Measurements from ENCODE around the gene AIG1.
"Not testable (repeated sequence)": the region's sequence is repeated elsewhere in the genome, so short reads cannot be mapped to it uniquely, and the experiment has no call there.

The AIG1 gene

DNA sequence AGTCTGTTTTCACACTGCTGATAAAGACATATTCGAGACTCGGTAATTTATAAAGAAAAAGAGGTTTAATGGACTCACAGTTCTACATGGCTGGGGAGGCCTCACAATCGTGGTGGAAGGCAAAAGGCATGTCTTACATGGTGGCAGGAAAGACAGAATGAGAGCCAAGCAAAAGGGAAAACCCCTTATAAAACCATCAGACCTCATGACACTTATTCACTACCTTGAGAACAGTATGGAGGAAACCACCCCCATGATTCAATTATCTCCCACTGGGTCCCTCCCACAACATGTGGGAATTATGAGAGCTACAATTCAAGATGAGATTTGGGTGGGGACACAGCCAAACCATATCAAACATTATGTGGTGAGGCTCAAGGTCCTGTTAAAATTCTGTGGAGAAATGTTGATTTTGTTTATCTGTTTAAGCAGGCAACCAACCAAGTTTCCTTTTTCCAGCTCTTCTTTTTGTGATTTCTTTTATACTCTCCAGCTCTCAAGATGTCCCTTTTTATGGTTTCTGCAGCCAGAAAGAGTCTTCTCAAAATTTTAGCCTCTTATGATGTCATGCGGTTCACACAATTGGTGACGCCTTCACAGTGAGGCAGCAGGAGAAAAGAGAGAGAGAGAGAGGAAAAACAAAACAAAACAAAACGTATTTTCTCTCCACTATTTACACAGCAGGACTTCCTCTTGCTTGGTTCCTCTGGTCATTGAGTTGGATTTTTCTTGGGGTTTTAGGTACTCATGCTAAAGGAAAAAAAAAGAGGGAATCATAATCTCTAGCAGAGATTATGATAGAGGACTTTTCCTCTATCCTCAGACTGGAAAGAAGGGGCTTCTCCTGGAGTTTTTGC, 18.0 kb downstream of the AIG1 start:
- Histone ChIP-seq H3K4me3 (ENCODE audit: control insufficient read depth in 1 of 7, extremely low read depth in 1 of 7, insufficient read depth in 4 of 7, low read depth in 2 of 7, low read length in 6 of 7) (no peak overlapping the region), H3K27me3 (replicated peaks in 2 of 5; ENCODE audit: control insufficient read depth in 4 of 5, insufficient read depth in 5 of 5, low read length in 4 of 5) (no peaks in the 10 kb centered on the region), H3K9me3 (ENCODE audit: control extremely low read depth in 1 of 5, control insufficient read depth in 4 of 5, insufficient read depth in 2 of 5, low read depth in 1 of 5, low read length in 4 of 5) (peaks cover 0 to 16% (median 0%) of the 10 kb centered on the region in 5 experiments), H3K27ac (ENCODE audit: insufficient read depth in 1 of 2, low read depth in 1 of 2, low read length in 2 of 2, poor library complexity in 1 of 2, severe bottlenecking in 2 of 2) (no peak overlapping the region), H3K36me3 (ENCODE audit: control insufficient read depth in 4 of 4, insufficient read depth in 4 of 4, low read length in 3 of 4) (peaks cover 0 to 2% (median 0%) of the 10 kb centered on the region in 4 experiments), H3K4me1 (ENCODE audit: control extremely low read depth in 1 of 4, control insufficient read depth in 4 of 4, insufficient read depth in 4 of 4, low read length in 3 of 4) (no peaks in the 10 kb centered on the region)
- CTCF ChIA-PET: no interaction called here
- DNase-seq: no peak
- WGBS (ENCODE audit: insufficient coverage): 94% methylated on average over 2 of the region's 6 CpGs
- POLR2A ChIA-PET: no interaction called here

DNA sequence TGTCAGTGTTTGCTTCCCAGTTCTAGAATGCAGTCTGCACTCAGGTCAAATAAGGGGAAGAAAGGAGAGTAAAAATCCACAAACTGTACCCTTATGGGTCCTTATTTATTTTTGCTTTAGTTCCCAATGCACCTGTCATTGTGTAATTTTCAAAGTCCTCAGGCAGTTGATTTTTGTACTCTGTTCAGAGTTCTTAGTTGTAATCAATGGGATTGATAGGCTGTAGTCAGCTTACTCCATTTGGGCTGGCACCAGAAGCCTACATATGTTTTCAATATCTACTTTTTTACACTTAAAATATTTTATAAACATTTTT, 18.6 kb downstream of the AIG1 start:
- ChIA-PET POLR2A (no interaction called here), CTCF (no interaction called here)
- no peak for DNase-seq
- H3K27ac ChIP-seq (ENCODE audit: insufficient read depth in 1 of 2, low read depth in 1 of 2, low read length in 2 of 2, poor library complexity in 1 of 2, severe bottlenecking in 2 of 2): no peak overlapping the region
- H3K4me3 ChIP-seq (ENCODE audit: control insufficient read depth in 1 of 7, extremely low read depth in 1 of 7, insufficient read depth in 4 of 7, low read depth in 2 of 7, low read length in 6 of 7): no peak overlapping the region
- peaks cover 0 to 10% (median 0%) of the 10 kb centered on the region in 5 experiments for H3K9me3 ChIP-seq (ENCODE audit: control extremely low read depth in 1 of 5, control insufficient read depth in 4 of 5, insufficient read depth in 2 of 5, low read depth in 1 of 5, low read length in 4 of 5)
- H3K27me3 ChIP-seq (replicated peaks in 2 of 5; ENCODE audit: control insufficient read depth in 4 of 5, insufficient read depth in 5 of 5, low read length in 4 of 5): no peaks in the 10 kb centered on the region
- peaks cover 0 to 2% (median 0%) of the 10 kb centered on the region in 4 experiments for H3K36me3 ChIP-seq (ENCODE audit: control insufficient read depth in 4 of 4, insufficient read depth in 4 of 4, low read length in 3 of 4)
- no peaks in the 10 kb centered on the region for H3K4me1 ChIP-seq (ENCODE audit: control extremely low read depth in 1 of 4, control insufficient read depth in 4 of 4, insufficient read depth in 4 of 4, low read length in 3 of 4)

DNA sequence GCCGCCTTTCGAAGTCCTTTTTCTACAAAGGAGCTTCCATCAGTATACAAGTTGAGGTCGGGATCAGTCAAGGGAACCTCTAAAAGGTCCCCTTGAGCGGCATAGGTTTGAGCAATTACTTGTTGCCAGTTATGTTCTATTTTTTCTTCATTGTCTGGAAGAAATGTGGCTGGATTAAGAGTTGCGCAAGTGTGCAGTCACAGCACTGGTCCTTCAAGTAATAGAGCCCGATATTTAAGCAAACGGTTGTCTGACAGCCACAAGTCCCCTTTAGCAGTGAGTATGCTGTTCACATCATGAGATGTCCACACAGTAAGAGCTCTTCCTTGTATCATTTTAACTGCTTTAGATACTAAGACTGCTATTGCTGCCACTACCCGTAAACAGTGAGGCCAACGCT, 21.6 kb downstream of the AIG1 start:
- H3K4me3 ChIP-seq (ENCODE audit: control insufficient read depth in 1 of 7, extremely low read depth in 1 of 7, insufficient read depth in 4 of 7, low read depth in 2 of 7, low read length in 6 of 7); DNase-seq; H3K27me3 ChIP-seq (replicated peaks in 2 of 5; ENCODE audit: control insufficient read depth in 4 of 5, insufficient read depth in 5 of 5, low read length in 4 of 5); H3K27ac ChIP-seq (ENCODE audit: insufficient read depth in 1 of 2, low read depth in 1 of 2, low read length in 2 of 2, poor library complexity in 1 of 2, severe bottlenecking in 2 of 2); POLR2A ChIA-PET; H3K36me3 ChIP-seq (ENCODE audit: control insufficient read depth in 4 of 4, insufficient read depth in 4 of 4, low read length in 3 of 4); H3K9me3 ChIP-seq (ENCODE audit: control extremely low read depth in 1 of 5, control insufficient read depth in 4 of 5, insufficient read depth in 2 of 5, low read depth in 1 of 5, low read length in 4 of 5); H3K4me1 ChIP-seq (ENCODE audit: control extremely low read depth in 1 of 4, control insufficient read depth in 4 of 4, insufficient read depth in 4 of 4, low read length in 3 of 4); CTCF ChIA-PET: not testable (repeated sequence)
- WGBS (ENCODE audit: insufficient coverage): 100% methylated on average over 6 of the region's 9 CpGs

DNA sequence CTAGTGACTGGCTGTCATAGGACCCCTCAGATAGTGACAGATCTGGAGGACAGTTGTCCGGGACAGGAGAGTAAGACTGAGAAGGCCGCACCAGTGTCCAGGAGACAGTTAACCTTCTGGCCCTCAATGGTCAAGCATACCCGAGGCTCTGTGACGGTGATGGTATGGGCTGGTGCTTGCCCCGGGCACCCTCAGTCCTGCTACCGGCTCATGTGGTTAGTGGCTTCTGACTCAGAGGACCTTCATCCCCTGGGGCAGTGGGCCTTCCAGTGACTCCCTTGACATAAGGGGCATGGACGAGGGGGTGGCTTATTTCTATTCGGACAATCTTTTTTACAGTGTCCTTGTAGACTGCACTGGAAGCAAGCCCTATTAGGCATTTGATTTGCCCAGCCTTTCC, 23.3 kb downstream of the AIG1 start:
- 95% methylated on average over 7 of the region's 8 CpGs for WGBS (ENCODE audit: insufficient coverage)
- H3K4me1 ChIP-seq (ENCODE audit: control extremely low read depth in 1 of 4, control insufficient read depth in 4 of 4, insufficient read depth in 4 of 4, low read length in 3 of 4); H3K27me3 ChIP-seq (replicated peaks in 2 of 5; ENCODE audit: control insufficient read depth in 4 of 5, insufficient read depth in 5 of 5, low read length in 4 of 5); POLR2A ChIA-PET; H3K27ac ChIP-seq (ENCODE audit: insufficient read depth in 1 of 2, low read depth in 1 of 2, low read length in 2 of 2, poor library complexity in 1 of 2, severe bottlenecking in 2 of 2); H3K36me3 ChIP-seq (ENCODE audit: control insufficient read depth in 4 of 4, insufficient read depth in 4 of 4, low read length in 3 of 4); H3K9me3 ChIP-seq (ENCODE audit: control extremely low read depth in 1 of 5, control insufficient read depth in 4 of 5, insufficient read depth in 2 of 5, low read depth in 1 of 5, low read length in 4 of 5); CTCF ChIA-PET; H3K4me3 ChIP-seq (ENCODE audit: control insufficient read depth in 1 of 7, extremely low read depth in 1 of 7, insufficient read depth in 4 of 7, low read depth in 2 of 7, low read length in 6 of 7); DNase-seq: not testable (repeated sequence)

DNA sequence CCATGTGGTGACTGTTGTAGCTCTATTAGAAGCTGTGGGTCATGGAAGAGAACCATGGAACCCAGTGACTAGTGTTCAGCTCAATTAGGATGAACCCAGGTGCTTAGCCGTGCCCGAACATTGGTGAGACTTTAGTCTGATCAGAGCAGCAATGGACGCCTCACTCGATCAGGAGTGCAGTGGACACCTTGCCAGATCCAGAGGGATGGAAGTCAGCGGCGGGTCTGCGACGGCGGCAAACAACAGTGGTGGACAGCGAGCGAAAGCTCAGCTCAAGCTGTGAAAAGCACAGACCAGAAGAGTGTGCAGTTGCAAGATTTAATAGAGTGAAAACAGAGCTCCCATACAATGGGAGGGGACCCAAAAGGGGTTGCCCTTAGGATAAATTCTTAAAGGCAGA, 26.6 kb downstream of the AIG1 start:
- H3K27ac ChIP-seq (ENCODE audit: insufficient read depth in 1 of 2, low read depth in 1 of 2, low read length in 2 of 2, poor library complexity in 1 of 2, severe bottlenecking in 2 of 2); CTCF ChIA-PET; H3K4me1 ChIP-seq (ENCODE audit: control extremely low read depth in 1 of 4, control insufficient read depth in 4 of 4, insufficient read depth in 4 of 4, low read length in 3 of 4); H3K4me3 ChIP-seq (ENCODE audit: control insufficient read depth in 1 of 7, extremely low read depth in 1 of 7, insufficient read depth in 4 of 7, low read depth in 2 of 7, low read length in 6 of 7); DNase-seq; H3K36me3 ChIP-seq (ENCODE audit: control insufficient read depth in 4 of 4, insufficient read depth in 4 of 4, low read length in 3 of 4); H3K9me3 ChIP-seq (ENCODE audit: control extremely low read depth in 1 of 5, control insufficient read depth in 4 of 5, insufficient read depth in 2 of 5, low read depth in 1 of 5, low read length in 4 of 5); H3K27me3 ChIP-seq (replicated peaks in 2 of 5; ENCODE audit: control insufficient read depth in 4 of 5, insufficient read depth in 5 of 5, low read length in 4 of 5): not testable (repeated sequence)
- POLR2A ChIA-PET: interaction anchor here (0.6 kb wide), 1 partner anchor 113 kb away, joined by 3 read pairs; no protein-coding TSS in a partner anchor
- WGBS (ENCODE audit: insufficient coverage): 98% methylated on average over 11 of the region's 11 CpGs

DNA sequence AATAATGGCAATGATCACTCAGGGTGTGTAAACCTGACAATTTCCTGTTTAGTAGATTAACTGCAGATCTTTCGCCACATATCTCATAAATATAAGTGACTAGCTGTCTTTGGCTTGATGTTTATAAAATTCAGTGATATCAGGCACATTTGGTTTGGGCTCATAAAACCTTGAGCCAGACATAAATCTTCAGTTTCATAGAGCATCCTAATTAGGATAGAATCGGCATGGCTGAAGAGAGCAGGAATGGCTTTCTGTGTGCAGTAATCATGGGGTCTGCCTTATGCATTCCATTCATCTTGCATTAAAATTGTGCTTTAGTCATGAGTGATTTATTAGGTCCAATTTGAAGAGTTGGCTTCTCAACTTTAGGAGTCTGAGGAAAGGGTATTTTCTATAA, 27.2 kb downstream of the AIG1 start:
- ChIA-PET POLR2A (no interaction called here), CTCF (no interaction called here)
- no CpG with 5 or more reads among the region's 2 CpGs for WGBS (ENCODE audit: insufficient coverage)
- Histone ChIP-seq H3K4me3 (ENCODE audit: control insufficient read depth in 1 of 7, extremely low read depth in 1 of 7, insufficient read depth in 4 of 7, low read depth in 2 of 7, low read length in 6 of 7) (no peak overlapping the region), H3K9me3 (ENCODE audit: control extremely low read depth in 1 of 5, control insufficient read depth in 4 of 5, insufficient read depth in 2 of 5, low read depth in 1 of 5, low read length in 4 of 5) (no peaks in the 10 kb centered on the region), H3K36me3 (ENCODE audit: control insufficient read depth in 4 of 4, insufficient read depth in 4 of 4, low read length in 3 of 4) (no peaks in the 10 kb centered on the region), H3K27me3 (replicated peaks in 2 of 5; ENCODE audit: control insufficient read depth in 4 of 5, insufficient read depth in 5 of 5, low read length in 4 of 5) (no peaks in the 10 kb centered on the region), H3K4me1 (ENCODE audit: control extremely low read depth in 1 of 4, control insufficient read depth in 4 of 4, insufficient read depth in 4 of 4, low read length in 3 of 4) (no peaks in the 10 kb centered on the region), H3K27ac (ENCODE audit: insufficient read depth in 1 of 2, low read depth in 1 of 2, low read length in 2 of 2, poor library complexity in 1 of 2, severe bottlenecking in 2 of 2) (no peak overlapping the region)
- no peak for DNase-seq

DNA sequence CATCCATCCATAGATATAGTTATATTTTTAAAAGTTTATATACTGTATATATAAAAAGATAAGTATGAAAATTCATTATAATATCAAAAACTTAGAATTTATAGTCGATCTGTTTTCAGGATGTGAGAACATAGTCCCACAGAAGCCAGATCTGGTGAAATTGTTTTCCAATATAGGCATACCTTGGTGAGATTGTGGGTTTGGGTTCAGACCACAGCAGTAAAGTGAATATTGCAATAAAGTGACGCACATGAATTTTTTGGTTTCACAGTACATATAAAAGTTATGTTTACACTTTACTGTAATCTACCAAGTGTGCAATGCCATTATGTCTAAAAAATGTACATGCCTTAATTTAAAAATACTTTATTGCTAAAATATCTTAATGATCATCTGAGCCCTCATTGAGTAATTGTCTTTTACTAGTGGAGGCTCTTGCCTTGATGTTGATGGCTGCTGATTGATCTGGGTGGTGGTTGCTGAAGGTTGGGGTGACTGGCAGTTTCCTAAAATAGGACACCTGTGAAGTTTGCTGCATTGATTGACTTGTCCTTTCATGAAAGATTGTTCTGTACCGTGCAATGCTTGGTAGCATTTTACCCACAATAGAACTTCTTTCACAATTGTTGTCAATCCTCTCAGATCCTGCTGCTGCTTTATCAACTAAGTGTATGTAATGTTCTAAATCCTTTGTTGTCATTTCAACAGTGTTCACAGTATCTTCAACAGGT, 29.8 kb downstream of the AIG1 start:
- no peak overlapping the region for H3K27ac ChIP-seq (ENCODE audit: insufficient read depth in 1 of 2, low read depth in 1 of 2, low read length in 2 of 2, poor library complexity in 1 of 2, severe bottlenecking in 2 of 2)
- DNase-seq: no peak
- CTCF ChIA-PET: no interaction called here
- H3K27me3 ChIP-seq (replicated peaks in 2 of 5; ENCODE audit: control insufficient read depth in 4 of 5, insufficient read depth in 5 of 5, low read length in 4 of 5): no peaks in the 10 kb centered on the region
- no peaks in the 10 kb centered on the region for H3K4me1 ChIP-seq (ENCODE audit: control extremely low read depth in 1 of 4, control insufficient read depth in 4 of 4, insufficient read depth in 4 of 4, low read length in 3 of 4)
- H3K4me3 ChIP-seq (ENCODE audit: control insufficient read depth in 1 of 7, extremely low read depth in 1 of 7, insufficient read depth in 4 of 7, low read depth in 2 of 7, low read length in 6 of 7): no peak overlapping the region
- no peaks in the 10 kb centered on the region for H3K36me3 ChIP-seq (ENCODE audit: control insufficient read depth in 4 of 4, insufficient read depth in 4 of 4, low read length in 3 of 4)
- WGBS (ENCODE audit: insufficient coverage): no CpG with 5 or more reads among the region's 3 CpGs
- POLR2A ChIA-PET: no interaction called here
- H3K9me3 ChIP-seq (ENCODE audit: control extremely low read depth in 1 of 5, control insufficient read depth in 4 of 5, insufficient read depth in 2 of 5, low read depth in 1 of 5, low read length in 4 of 5): no peaks in the 10 kb centered on the region

All from common myeloid progenitor, CD34-positive (primary cell).